ENCODE measurements around the gene TSR3.

Gene TSR3

GRCh38 chr16:1335996-1336395, 15.7 kb downstream of the TSR3 start:
- H3K27ac ChIP-seq: no peak overlapping the region
- H3K4me3 ChIP-seq: no peak overlapping the region

GRCh38 chr16:1335211-1335971, 16.3 kb downstream of the TSR3 start:
- no peak overlapping the region for H3K27ac ChIP-seq
- DNase-seq (ENCODE audit: low spot score): no peak
- no peak overlapping the region for H3K4me3 ChIP-seq
- TF ChIP-seq CTCF (IDR thresholded peaks at IDR 0.05): no peak

More at GRCh38 chr16:1335996-1336395, 15.7 kb downstream of the TSR3 start:
- DNase-seq (ENCODE audit: low spot score): no peak
- no peak for TF ChIP-seq CTCF (IDR thresholded peaks at IDR 0.05)

DNA sequence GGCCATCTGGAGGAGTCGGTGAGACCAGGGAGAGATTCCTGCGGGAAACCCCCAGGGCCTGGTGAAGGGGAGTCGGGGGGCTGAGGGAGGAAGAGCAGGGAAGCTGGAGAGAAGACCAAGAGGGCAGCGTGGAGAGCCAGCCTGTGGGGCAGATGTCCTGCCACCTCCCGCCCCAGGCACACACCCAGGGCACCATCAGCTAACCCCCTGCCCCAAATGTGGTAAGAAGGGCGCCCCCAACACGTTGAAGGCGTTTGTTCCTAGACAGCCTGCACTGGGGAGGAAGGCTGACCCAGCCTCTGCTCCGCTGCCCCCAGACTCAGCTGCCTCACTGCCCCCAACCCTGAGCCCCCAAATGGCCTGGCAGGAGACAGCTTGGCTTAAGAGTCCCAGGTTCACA, 16.9 kb downstream of the TSR3 start:
- Histone ChIP-seq H3K4me3 (no peak overlapping the region), H3K27ac (no peak overlapping the region)
- DNase-seq (ENCODE audit: low spot score): no peak
- no peak for TF ChIP-seq CTCF (IDR thresholded peaks at IDR 0.05)

DNA sequence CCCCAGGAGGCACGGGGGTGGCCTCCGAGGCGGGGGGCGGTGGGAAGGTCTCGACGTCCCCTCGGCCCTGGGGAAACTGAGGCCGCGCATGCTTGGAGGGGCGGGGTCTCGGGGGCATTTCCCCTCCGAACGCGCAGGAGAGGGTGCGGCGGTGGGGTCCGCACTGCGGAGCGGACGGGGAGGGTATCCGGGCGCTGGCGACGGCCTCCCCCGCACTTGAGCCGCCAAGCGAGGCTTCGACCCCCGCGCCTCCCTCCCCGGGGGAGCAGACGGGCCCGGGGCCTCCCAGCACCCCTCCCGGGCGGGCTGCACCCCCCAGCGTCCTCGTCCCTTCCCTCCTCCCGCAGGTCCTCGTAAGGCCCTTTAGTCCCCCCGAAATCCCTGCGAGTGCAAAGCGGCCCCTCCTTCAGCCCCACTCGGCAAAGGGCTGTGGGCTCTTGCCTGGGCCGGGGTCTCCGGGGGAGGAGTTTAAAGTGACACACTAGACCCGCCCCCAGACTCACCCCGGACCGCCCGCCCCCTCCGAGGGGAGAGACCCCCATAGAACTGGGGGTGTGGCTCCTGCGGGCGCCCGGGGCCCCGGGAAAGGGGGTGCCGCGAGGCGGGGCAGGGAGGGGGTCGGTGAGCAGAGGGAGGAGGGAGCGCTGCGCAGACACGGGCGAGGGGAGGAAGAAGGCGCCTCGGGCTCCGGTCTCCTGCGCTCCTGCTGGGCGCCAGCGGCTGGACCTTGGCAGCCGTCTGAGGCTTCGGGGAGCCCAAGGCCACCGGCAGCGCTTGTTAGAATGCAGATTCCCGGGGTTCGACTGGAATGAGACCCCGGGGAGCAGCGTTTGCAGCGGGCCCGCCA, 17.6 kb downstream of the TSR3 start:
- H3K4me3 ChIP-seq: peak overlapping the region; percentile 70
- TF ChIP-seq CTCF (IDR thresholded peaks at IDR 0.05): no peak
- no peak overlapping the region for H3K27ac ChIP-seq
- no peak for DNase-seq (ENCODE audit: low spot score)

DNA sequence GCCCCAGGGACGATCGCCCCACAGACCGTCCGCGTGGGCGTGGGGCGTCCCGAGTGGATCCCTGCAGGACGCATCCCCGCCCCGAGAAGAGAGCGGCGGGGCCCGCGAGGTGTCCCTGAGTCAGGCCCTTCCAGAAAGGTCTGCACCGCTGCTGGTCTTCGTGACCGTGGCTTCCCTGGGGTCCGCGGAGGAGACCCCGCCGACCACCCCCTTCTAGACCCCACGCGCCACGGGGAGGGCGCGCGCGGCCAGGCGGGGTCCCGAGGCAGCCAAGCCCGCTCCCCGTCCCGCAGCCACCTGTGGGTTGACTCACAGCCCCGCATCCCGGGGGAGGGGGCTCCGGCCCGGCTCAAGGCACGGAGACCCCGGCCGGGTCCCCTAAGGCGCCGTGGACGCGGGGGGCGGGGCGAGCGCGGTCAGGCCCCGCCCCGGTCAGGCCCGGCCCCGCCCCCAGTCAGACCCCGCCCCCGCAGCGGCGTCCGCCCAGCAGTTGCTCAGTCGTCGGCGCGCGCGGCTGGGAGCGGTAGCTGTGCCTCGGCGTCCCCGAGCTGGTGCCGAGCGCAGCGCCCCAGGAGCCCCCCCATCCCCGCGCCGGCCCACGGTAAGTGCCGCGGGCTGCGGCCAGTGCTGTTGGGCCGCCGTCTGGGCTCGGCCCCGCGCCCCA, 18.4 kb downstream of the TSR3 start, which contains the start of gene BAIAP3:
BAIAP3 (plus strand) TSS at position 497 of the 664 bp plus-strand sequence. CDS start 4,905 bp downstream, outside the sequence.
- DNase-seq (ENCODE audit: low spot score): no peak
- peak within 1 kb of the TSS; percentile 70 for H3K4me3 ChIP-seq
- H3K27ac ChIP-seq: no peak within 1 kb of the TSS
- no peak for TF ChIP-seq CTCF (IDR thresholded peaks at IDR 0.05)

- peak overlapping the region; percentile 70 for H3K4me3 ChIP-seq
- no peak for TF ChIP-seq CTCF (IDR thresholded peaks at IDR 0.05)
- DNase-seq (ENCODE audit: low spot score): no peak
- H3K27ac ChIP-seq: no peak overlapping the region
Measured at GRCh38 chr16:1332618-1333148, 19.0 kb downstream of the TSR3 start.

Measured in coronary artery (tissue), 2 donors.